Right kidney (tissue), 1 donor: ENCODE data around the gene CTNNBL1.

ENCODE experiments used
- DNase-seq: peaks from one replicate; pipeline ENCODE4 v3.0.0-alpha.2; 2016

Gene CTNNBL1

DNA sequence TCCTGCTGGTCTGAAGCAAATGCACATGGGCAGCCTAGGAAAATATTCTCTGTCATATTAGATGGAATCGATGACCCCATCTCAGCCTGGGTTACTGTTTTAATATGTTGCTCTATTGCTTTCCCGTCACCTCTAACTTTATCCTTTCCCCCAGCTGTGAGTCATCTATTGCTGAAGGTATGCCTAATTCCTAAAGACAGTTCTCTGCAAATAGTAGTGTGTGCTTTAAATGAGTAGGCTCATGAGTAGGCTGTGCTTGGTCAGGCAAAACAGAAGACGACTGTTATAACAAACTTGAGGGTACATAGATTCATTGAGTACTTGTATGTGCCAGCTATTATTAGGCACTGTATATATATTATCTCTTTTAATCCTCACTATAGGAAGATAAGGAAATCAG, 47.2 kb downstream of the CTNNBL1 start:
- no peak for DNase-seq

DNA sequence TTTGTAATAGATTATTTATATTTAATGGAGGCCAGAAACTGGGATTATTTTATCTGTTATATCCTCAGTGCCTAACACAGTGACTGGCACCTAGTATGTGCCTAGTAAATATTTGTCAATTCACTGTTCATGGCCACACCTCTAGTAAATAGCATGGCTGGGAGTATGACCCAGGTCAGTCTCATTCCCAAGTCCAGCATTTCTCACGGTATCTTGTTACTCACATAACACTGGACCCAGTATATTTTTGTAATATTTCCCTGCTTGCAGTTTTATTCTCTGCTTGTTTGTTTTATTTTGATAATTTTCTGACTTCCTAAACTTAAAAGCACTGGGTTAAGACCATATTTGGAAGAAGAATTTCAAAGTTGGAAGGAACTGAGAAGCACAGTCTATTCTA, 47.7 kb downstream of the CTNNBL1 start:
- no peak for DNase-seq

DNA sequence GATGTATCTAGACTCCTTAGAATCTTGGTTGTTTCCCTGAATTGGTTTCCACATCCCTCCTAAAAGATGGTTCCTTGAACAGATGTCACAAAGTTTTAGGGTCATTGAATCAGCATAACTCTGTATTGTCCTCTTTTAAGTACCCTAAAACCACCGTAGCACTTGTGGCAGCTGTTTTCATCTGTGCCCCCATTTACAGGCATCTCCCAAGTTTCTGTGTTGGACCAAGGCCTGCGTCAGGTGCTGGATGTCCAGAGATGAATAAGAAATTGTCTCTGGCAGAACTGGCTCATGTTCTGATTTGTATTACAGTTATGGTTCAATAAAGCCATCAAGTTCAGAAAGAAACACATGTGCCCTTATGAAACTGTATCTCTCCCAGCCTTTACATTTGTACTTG, 48.3 kb downstream of the CTNNBL1 start:
- no peak for DNase-seq

DNA sequence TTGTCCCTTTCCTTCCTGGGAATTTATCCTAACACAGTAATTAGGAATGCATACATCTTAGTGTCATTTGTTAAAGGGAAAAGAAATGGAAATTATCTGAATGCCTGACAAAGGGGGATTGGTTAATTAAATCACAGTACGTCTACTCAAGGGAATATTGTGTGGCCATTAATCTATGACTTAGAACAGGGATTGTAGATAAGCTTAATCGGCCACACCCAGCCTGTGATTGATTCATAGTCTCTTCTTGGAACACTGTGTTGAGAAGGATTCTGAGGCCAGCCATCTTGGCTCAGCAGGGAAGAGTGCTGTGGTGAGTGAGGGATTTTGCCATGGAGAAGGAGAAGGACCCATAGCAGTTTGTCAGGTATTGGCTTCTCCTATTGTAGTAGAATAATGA, 50.5 kb downstream of the CTNNBL1 start:
- DNase-seq: no peak

DNA sequence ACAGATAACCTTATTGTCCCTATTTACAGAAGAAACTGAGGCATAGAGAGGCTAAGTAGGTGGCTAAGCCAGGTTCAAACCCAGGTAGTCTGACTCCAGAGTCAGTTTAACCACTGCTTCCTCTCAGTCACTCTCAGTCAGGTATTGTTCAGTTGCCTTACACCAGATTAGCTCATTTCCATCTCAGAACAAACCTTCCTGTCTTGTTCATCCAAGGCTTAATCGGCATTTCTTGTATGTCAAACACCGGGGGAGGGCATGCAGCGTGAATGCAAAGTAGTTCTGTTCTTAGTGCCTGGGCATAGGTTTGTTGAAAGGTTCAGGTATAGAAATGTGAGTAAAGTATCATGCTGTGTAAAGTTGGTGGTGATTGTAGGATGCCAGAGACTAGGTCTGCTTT, 51.7 kb downstream of the CTNNBL1 start:
- DNase-seq: no peak

DNA sequence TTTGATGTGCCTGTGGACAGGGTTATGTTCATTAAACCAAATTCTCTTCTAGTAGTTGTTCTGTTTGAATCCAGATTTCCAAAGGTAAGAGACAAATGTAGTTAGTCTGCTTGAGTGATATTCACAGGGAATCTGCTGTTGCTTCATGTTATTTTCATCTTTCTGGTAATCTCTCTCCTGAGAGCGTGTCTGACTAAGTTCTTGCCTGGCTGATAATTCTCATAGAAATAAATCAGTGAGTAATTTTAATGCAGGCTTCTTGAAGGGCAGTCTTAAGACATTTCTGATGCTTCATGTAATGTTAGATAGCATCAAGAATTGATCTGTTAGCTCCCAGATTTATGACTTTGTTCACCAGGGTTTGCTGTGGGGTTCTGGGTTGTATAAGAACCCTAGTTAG, 54.2 kb downstream of the CTNNBL1 start:
- no peak for DNase-seq

DNA sequence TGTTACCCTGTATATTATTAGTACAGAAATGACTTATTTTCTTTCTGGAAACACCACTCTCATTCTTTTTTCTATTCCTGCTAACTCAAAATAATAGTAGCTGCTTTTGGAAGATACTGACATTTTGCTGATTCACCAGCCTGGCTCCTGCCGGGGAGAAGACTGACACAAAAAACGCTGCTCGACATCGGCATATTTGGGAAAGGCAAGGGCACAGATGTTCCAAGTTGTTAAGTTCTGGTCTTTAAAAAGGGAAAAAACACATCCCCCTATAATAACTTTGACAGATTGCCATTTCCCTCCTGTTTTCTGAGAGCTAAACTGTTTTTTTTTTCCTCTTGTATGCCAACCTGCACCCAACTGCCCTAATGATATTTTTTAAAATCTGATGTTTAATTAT, 55.4 kb downstream of the CTNNBL1 start:
- no peak for DNase-seq

DNA sequence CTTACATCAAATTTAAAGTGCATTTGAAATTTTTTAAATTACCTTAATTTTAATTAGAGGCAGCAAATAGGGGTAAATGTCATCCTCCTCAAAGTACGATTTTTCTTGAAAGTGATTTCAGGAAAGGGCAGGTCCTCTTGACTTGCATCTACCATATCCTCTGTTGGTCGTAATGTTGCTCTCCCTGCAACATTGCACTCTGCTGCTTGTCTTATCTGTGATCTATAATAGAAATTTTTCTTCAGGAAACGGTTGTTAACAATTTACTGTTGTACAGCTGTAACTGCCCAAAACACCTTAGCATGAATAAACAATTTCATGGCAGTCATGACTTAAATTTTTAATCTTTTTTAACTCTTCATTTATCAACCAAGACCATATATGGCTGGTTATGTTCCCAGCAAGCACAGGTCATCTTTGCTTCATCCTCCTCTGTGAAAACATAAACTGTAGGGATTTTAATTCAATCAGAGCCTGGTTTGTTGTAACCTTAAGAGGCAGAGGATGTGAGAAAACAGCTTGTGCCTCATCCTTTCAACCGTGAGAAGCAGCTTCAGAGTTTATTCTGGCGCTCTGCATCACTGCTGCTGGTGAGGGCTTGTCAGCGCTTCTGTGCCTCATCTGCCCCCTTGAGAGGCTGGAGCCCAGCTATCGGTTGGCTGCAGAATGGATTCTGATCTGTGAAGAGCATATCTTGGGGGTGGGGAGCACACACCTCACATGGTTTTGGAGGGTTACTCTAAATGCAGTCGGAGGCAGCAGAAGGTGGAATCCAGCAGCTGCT, 56.0 kb downstream of the CTNNBL1 start:
- no peak for DNase-seq

DNA sequence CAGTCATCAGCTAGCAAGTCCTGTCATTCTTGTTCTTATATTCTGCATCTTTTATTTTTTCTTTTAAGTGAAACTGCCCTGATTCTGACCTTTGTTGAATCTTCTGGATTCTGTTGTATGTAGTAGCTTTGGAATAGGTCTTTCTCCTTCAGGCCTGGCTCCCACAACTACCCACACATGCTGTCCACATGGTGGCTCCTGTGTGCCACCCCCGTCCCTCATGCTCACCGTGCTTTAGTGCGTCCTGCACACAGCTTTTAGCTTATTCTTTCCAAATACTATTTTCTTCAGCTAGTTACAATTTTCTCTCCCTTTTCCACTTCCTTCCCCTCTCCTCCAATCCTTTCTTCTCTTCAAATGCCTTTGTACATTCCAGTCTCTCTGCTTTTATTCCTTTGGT, 61.8 kb downstream of the CTNNBL1 start:
- DNase-seq: no peak

DNA sequence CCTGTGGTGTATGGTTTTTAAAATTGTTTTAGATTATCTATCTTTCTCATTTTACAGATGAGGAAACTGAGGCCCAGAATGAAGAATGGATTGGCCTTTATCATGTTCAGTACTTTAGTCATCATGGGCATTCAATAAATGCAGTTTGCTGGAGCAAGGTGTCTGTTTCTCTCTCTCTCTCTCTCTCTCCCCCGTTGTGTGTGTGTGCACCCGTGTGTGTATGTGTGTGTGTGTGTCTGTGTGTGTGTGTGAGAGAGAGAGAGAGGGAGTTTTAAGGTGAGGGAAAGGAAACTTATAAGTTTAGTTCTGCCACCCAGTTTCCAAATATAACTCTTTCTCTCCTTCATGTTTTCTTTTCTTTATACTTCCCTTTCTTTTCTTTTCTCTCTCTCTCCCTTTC, 62.4 kb downstream of the CTNNBL1 start:
- no peak for DNase-seq

DNA sequence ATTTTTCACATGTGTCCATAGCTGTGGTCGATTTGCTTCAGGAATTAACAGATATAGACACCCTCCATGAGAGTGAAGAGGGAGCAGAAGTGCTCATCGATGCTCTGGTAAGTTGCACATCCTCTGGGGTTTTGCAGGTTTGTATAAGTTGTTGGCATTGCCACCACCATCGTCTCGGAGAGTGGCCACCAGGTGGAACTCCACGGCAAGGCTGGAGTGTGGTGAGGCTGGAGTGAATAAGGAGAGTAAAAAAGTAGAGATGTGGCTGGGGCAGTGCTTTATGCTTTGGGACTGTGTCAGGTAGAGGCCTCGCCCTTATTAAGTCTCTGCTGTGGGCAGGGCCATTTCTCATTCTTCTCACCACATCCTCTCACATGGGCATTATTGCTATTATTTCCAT, 63.7 kb downstream of the CTNNBL1 start:
- DNase-seq: no peak

DNA sequence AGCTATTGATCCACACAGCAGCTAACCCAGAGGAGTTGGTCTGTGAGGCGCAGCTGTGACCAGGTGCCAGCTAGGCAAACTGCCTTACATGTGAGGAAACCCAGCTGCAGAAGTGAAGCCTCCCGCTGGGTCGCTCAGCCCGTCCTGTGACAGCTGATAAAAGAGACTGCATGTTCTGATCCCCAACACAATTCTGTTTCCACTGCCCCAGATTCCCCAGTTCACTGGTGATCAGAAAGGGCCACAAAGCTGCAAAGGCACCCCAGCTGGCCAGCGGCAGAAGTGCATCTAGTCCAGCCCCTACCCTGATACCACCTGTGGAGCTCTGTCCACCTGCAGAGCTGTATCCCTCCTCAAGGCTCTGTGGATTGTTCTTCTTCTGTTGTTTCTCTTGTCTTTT, 64.5 kb downstream of the CTNNBL1 start:
- DNase-seq: no peak

DNA sequence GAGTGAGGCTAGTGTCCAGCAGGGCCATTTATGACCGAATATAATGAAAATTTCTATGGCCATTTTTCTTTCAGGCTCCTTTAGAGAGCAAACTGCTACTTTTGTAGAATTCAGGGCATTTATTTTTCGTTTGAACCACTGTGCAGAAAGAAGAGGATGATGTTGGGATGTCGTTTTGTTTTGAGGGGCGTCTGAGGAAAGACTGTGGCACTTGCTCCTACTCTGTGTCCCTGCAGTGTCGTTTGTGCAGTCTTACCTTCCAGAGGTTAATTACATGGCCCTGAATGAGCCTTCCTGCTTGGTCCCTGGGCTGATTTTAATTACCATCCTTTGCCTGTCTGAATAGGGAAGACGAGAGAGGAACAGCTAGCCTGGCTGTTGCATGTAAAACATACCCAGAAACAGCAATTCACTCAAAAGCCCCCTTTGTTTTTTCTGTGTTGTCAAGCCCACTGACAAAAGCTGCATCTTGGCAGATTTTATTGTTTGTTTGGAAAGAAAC, 65.3 kb downstream of the CTNNBL1 start:
- no peak for DNase-seq

DNA sequence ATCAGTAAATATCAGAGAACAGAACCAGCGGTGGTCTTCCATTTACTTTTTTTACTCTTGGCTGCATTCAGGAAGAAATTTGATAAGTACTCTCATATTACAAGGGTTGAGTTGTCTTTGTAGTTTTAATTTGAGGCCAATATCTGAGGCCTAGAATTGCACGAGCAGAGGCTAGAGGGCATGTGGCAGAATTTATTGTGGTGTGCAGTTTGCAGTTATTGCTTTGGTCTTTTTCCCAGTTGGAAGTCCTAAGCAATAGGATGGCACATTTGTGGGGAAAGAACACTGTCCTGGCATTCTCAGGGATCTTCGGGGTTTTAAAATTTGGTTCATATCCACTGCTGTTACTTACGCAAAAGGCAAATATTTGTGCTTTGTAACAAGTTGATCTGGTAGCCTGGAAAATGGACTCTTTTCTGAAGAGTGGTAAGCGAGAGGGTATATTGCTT, 66.0 kb downstream of the CTNNBL1 start:
- DNase-seq: no peak

DNA sequence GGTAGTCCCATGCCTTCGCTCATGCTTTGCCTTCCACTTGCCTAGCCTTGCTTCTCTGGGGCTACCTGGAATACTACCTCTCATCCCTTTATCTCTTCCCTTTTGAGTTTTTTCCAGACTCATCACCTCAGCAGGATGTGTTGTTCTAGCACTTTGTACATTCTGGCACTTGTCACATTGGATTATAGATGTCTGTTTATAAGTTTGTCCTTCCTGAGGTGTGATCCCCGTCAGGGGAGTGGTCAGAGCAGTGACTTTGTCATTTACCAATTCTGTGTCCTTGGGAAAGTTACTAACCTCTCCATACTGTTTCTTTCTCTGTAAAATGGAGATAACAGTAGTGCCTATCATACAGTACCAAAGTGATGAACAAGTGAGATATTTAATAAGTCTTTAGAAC, 66.5 kb downstream of the CTNNBL1 start:
- no peak for DNase-seq

DNA sequence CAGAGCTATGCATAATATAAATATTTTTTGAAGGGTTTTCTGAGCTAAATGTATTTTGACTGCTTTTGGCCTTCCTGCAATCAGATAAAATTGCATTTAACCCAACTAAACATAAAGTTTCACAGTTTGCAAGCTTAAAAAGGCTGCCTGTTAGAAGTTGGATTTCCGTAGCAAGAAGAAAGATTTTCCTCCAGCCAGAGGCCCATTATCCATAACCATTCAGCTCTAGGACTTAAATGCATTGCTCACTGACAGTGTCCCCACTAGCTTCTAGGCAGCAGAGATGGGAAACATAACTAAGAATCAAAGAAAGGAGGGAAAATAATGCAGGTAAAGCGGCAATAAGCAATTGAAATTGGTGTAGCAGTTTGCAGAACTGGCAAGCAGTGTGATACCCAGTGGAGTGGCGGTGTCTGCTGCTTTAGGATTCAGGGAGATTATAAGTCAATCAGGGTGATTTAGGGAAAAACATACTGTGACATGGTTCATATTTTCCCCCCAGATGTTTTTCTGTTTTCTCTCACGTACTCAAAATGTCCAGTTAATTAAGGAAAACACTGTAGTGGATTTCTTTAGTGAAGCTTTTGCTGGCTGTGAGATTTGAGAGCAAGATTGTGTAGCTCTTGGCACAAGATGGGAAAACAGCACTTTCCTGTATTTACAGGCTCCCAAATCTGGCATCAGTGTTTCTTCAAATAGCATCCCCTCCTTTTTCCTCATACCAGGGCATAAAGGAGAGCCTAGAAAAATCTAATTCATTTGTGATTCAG, 69.1 kb downstream of the CTNNBL1 start:
- DNase-seq: no peak

DNA sequence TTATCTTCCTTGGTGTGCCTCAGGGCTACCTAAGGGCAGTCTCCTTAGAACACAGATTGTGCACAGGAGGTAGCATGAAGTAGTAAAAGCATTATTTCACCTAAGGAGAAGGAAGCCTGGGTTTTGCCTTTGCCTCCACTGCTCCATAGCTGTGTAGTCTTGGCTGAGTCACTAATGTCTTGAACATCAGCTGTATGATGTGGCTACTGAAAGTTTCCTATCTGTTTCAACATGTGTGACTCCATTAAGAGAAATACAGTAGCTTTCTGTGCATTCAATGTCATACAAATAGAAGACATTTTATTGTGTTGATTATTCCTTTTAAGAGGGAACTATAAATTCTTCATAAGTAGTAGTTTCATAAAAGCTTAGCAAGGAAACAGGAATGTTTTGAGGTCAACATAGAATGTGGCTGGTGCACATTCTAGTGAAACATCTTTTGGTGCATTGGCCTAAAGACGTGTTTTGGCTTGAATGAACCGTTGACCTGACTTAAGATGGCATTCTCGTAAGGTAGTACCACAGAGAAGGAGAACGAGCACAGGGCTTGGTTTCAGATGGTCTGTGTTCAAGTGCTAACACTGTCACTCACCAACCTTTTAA, 70.6 kb downstream of the CTNNBL1 start:
- DNase-seq: no peak

DNA sequence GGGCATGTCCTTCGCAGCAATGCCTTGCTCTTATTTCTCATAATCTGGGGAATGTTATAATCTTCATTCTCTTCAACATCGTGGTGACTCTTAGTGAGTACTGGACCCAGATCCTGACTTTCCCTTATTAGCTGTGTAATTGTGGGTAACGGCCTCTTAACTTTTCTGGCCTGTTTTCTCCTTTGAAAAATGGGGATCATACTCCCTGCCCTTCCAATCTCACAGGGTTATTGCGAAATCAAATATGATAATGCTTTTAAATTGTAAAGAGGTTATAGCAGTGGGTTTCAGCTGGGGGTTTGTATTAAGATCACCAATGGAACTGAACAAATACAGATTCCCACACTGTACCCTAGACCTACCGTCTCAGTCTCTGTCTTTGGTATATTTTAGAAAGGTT, 77.1 kb downstream of the CTNNBL1 start:
- no peak for DNase-seq

DNA sequence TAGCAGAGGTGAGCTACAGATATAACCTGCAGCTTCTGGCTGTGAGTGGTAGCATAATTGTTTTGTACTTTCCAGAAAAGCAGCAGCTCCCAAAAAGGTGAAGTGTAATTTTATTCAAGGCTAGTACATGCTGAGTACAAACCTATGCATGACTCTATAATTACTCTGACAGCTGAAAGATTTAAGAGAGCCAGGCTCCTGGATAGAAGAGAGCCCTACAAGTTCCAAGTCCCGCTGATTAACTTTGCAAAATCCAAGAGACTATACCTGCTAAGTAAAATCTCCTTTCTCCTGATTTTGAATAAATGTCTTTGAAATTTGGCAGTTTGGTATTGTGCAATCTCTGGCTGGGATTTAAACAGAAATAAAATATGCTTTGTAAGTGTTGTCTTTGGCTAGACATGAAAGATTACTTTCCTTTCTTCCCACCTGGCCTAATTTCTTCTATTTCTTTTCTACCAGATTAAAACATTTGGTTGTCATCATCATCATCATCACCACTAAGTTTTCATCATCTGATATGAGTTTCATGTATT, 79.5 kb downstream of the CTNNBL1 start:
- no peak for DNase-seq

DNA sequence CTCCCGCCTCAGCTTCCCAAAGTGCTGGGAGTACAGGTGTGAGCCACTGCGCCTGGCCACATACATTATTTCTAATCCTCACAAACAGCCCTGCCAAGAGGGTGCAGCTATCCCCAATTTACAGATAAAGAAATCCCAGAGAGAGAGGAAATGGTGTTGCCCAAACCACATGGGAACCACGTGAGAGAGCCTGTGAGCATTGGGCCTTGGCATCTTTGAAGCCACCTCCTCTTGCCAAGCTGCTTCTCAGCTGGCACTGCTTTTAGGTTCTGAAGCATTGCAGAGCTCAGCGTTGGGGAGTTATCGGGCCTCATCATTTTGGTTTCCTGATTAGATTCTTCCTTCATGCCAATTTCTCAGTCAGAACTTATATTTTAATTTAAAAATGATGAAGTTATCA, 80.3 kb downstream of the CTNNBL1 start:
- DNase-seq: no peak

DNA sequence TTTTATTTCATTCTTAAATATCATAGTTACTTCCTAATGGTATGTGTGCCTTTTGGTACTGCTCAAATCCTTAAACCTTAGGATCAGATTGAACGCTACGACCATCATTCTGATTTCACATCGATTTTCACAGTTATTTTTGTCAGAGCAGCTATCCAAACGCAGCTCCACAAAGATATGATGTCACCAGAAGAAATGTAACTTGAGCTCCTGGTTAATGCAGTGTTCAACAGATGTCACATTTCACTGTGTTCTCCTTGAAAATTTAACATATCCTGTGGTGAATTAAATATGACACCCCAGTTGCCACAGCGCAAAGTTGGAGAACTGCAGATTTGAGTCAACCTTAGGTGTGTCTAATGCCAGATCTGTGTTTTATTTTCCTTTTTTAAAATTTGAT, 81.4 kb downstream of the CTNNBL1 start:
- DNase-seq: no peak

DNA sequence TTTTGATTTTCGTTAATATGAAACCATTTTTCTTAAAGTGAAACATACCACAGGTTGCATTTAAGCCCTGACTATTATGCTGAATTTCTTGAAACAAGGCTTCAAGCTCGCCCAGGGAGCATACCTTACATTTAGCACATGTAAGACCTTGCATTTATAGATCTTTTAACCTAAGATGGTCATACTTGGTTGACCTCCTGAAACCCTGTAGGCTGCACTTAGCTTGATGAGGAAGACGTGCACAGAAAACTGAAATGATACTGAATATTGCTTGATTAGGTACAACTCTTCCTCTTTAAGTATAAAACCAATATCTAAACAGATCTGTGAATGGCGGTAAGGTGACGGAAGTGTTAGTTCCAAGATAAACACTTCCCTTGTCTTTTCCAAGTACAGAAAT, 82.2 kb downstream of the CTNNBL1 start:
- DNase-seq: no peak

DNA sequence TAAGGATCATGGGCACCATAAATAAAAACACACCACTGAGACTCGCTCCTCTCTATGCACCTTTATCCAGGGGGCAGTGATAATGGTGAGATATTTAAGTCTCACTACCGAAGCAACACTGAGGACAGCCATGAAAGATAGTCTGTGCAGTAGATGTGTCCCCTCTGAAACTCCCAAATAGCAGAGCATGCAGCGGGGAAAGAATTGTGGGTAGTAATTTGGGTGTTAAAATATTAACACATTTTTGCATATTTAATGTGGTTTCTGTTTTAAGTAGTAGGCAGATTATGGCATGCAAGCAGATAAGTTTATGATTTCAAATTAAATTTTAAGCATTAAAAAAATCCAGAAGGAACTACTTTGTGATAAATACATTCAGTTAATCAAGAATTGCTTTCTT, 82.7 kb downstream of the CTNNBL1 start:
- no peak for DNase-seq
